HG02870 (cell line): ENCODE data around the gene EDNRB.
"Not testable (repeated sequence)": the region's sequence is repeated elsewhere in the genome, so short reads cannot be mapped to it uniquely, and the experiment has no call there.

Experiments used
- ATAC-seq: cut with Tn5 transposase; IDR thresholded peaks from one replicate; pipeline ENCODE4 v1.9.1; 2021; ENCODE audit warnings: mild to moderate bottlenecking, moderate library complexity; ENCODE audit not compliant: unreplicated experiment

EDNRB gene

DNA sequence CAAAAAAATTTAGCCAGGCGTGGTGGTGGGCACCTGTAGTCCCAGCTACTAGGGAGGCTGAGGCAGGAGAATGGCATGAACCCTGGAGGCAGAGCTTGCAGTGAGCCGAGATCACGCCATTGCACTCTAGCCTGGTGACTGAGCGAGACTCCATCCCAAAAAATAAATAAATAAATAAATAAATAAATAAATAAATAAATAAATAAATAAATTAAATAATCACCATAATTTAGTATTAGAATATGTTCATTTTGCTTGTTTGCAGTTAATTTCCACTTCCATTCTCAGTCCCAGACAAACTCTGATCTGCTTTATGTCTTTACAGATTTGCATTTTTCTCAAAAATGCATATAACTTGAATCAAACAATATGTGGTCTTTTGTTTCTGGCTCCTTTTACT is 70.6 kb downstream of the EDNRB start:
- not testable (repeated sequence) for ATAC-seq

DNA sequence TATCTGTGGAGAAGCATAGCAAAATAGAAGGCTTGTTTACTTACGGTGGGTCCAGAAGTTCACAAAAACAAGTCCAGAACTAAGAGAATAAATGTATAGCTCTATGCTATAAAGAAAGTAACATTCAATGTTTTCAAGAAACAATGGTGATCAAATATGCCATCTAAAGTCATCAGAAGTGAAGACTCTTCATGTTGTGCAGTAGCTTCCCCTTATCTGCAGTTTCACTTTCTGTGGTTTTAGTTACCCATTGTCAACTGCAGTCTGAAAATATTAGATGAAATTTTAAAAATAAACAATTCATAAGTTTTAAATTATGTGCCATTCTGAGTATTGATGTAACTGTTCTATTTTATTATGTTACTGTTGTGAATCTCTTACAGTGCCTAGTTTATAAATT is 72.5 kb downstream of the EDNRB start:
- ATAC-seq: no peak
